GM13976 (cell line): Measurements from ENCODE around the gene WT1.

Source experiments
- DNase-seq: peaks from one replicate; pipeline ENCODE4 v3.0.0; 2012; ENCODE audit warnings: low spot score
- CTCF ChIP-seq: IDR thresholded peaks from 2 replicates; pipeline ENCODE4 v1.5.1; 2012; ENCODE audit warnings: borderline replicate concordance, mild to moderate bottlenecking; ENCODE audit not compliant: insufficient read depth; ENCODE audit errors: extremely low read depth, missing control alignments, control extremely low read depth
- in situ Hi-C: fragments of 300-500 bp; cut with MboI; formaldehyde crosslinking; loops from one replicate; pipeline ENCODE4 v1.12.0; 2022; ENCODE audit warnings: low sequenced_read_pairs, mixed read lengths, inconsistent platforms; ENCODE audit not compliant: unreplicated experiment

Gene WT1

GRCh38 chr11:32392840-32393239 is 42.5 kb downstream of the WT1 start:
- DNase-seq: no peak
- in situ Hi-C loops: no loop called here
- no peak for TF ChIP-seq CTCF

- TF ChIP-seq CTCF: no peak
- no peak for DNase-seq
- in situ Hi-C loops: no loop called here
Observed at GRCh38 chr11:32391956-32392553, 43.3 kb downstream of the WT1 start.

- in situ Hi-C loops: no loop called here
- no peak for TF ChIP-seq CTCF
- no peak for DNase-seq
Observed at GRCh38 chr11:32391479-32391878, 43.9 kb downstream of the WT1 start.

DNA sequence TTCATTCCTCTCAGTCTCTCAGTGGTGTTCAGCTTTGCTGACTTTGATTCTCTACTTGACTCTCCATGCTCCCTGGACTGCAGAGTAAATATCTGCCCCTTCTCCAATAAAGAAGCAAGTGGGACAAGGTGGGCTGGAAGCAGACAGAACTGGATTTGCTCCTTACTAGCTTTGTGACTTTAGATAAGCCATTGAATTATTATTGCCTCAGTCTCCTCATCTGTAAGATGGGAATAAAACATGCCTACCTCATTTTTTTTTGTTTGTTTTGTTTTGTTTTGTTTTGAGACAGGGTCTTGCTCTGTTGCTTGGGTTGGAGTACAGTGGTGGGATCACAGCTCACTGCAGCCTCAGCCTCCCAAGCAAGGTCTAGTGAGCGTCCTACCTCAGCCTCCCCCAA is 44.6 kb downstream of the WT1 start:
- no peak for DNase-seq
- no peak for TF ChIP-seq CTCF
- in situ Hi-C loops: no loop called here

- TF ChIP-seq CTCF: no peak
- in situ Hi-C loops: no loop called here
- DNase-seq: no peak
Observed at GRCh38 chr11:32388871-32389770, 46.2 kb downstream of the WT1 start.

- no peak for TF ChIP-seq CTCF
- DNase-seq: no peak
- in situ Hi-C loops: no loop called here
Observed at GRCh38 chr11:32388365-32388764, 47.0 kb downstream of the WT1 start.
